ENCODE results near the gene TESK1. TPM values are rescaled to one million over a fixed set of nuclear protein-coding genes. Genes with fewer than 3 reads are reported as not detected.
A peak's percentile ranks its signal among the peaks of the same experiment; 100 is the strongest.

TESK1 gene
- total RNA-seq, 3 donors from 2014 or later: 26.5 to 50.4 (median 33.8) TPM

GRCh38 chr9:35617548-35617947 is 12.5 kb downstream of the TESK1 start:
- H3K4me3 ChIP-seq: peak overlapping the region; percentile 40 to 74 (median 50)
- H3K27ac ChIP-seq: no peak overlapping the region
- no peaks in the 10 kb centered on the region for H3K36me3 ChIP-seq
- TF ChIP-seq POLR2A (IDR thresholded peaks at IDR 0.05) (no peak), CTCF (IDR thresholded peaks at IDR 0.05) (no peak), POLR2AphosphoS5 (IDR thresholded peaks at IDR 0.05) (no peak)
- no peaks in the 10 kb centered on the region for H3K9me3 ChIP-seq
- intact Hi-C loops (cut with DNase I; ENCODE audit: low total_unique reads): no loop called here
- DNase-seq (ENCODE audit: low spot score in 2 of 2): no peak
- no peaks in the 10 kb centered on the region for H3K4me1 ChIP-seq
- H3K27me3 ChIP-seq: no peaks in the 10 kb centered on the region

- H3K27ac ChIP-seq: peak within 1 kb of the TSS in 1 of 2 donors; percentile 19
- DNase-seq (ENCODE audit: low spot score in 2 of 2): no peak
These were observed 13.3 kb downstream of the TESK1 start, which contains the start of gene CD72 for GRCh38 chr9:35618325-35618727. TSS of gene CD72 (minus strand) at chr9:35618413. CDS start at chr9:35618303, 110 bp downstream.

GRCh38 chr9:35618854-35619799 is 14.1 kb downstream of the TESK1 start:
- TF ChIP-seq CTCF (IDR thresholded peaks at IDR 0.05): no peak
- Histone ChIP-seq H3K27ac (no peak overlapping the region), H3K4me3 (no peak overlapping the region), H3K36me3 (no peaks in the 10 kb centered on the region), H3K4me1 (no peaks in the 10 kb centered on the region), H3K9me3 (no peaks in the 10 kb centered on the region), H3K27me3 (no peaks in the 10 kb centered on the region)
- DNase-seq (ENCODE audit: low spot score in 2 of 2): no peak
- intact Hi-C loops (cut with DNase I; ENCODE audit: low total_unique reads): no loop called here

More at GRCh38 chr9:35618325-35618727, 13.3 kb downstream of the TESK1 start, which contains the start of gene CD72:
- Histone ChIP-seq H3K4me1 (no peaks in the 10 kb centered on the region), H3K36me3 (no peaks in the 10 kb centered on the region), H3K9me3 (no peaks in the 10 kb centered on the region), H3K27me3 (no peaks in the 10 kb centered on the region), H3K4me3 (peak within 1 kb of the TSS; percentile 40 to 74 (median 50))
- intact Hi-C loops (cut with DNase I; ENCODE audit: low total_unique reads): no loop called here
- TF ChIP-seq CTCF (IDR thresholded peaks at IDR 0.05): no peak
- no peak for TF ChIP-seq POLR2A (IDR thresholded peaks at IDR 0.05)
- no peak for TF ChIP-seq POLR2AphosphoS5 (IDR thresholded peaks at IDR 0.05)

- no peaks in the 10 kb centered on the region for H3K27me3 ChIP-seq
- H3K4me1 ChIP-seq: no peaks in the 10 kb centered on the region
- no peak for TF ChIP-seq CTCF (IDR thresholded peaks at IDR 0.05)
- TF ChIP-seq POLR2AphosphoS5 (IDR thresholded peaks at IDR 0.05): no peak
- no peak for TF ChIP-seq POLR2A (IDR thresholded peaks at IDR 0.05)
- DNase-seq (ENCODE audit: low spot score in 2 of 2): no peak
- intact Hi-C loops (cut with DNase I; ENCODE audit: low total_unique reads): no loop called here
- H3K4me3 ChIP-seq: no peak overlapping the region
- H3K9me3 ChIP-seq: no peaks in the 10 kb centered on the region
- no peaks in the 10 kb centered on the region for H3K36me3 ChIP-seq
- no peak overlapping the region for H3K27ac ChIP-seq
These were observed 14.7 kb downstream of the TESK1 start for GRCh38 chr9:35619800-35620158.

GRCh38 chr9:35627575-35627974 is 22.5 kb downstream of the TESK1 start:
- DNase-seq (ENCODE audit: low spot score in 2 of 2): no peak
- no peak overlapping the region for H3K27ac ChIP-seq
- no peaks in the 10 kb centered on the region for H3K4me1 ChIP-seq
- no peaks in the 10 kb centered on the region for H3K27me3 ChIP-seq
- no peak for TF ChIP-seq POLR2AphosphoS5 (IDR thresholded peaks at IDR 0.05)
- no peak for TF ChIP-seq POLR2A (IDR thresholded peaks at IDR 0.05)
- TF ChIP-seq CTCF (IDR thresholded peaks at IDR 0.05): no peak
- no peak overlapping the region for H3K4me3 ChIP-seq
- no peaks in the 10 kb centered on the region for H3K36me3 ChIP-seq
- intact Hi-C loops (cut with DNase I; ENCODE audit: low total_unique reads): no loop called here
- H3K9me3 ChIP-seq: no peaks in the 10 kb centered on the region

Data from breast epithelium (tissue), 4 donors.